ENCODE data around the gene SCAMP4. TPM values are rescaled to one million over a fixed set of nuclear protein-coding genes. Genes with fewer than 3 reads are reported as not detected.

The SCAMP4 gene
- total and polyA plus RNA-seq, 9 of the 15 experiments (the other 6 are each of a cell fraction or from before 2014, with no cell fraction given): 0.81 to 45.9 (median 12.8) TPM

GRCh38 chr19:1863638-1864479 lies 41.3 kb upstream of the SCAMP4 start (continued):
- TF ChIP-seq, protein P1, sequence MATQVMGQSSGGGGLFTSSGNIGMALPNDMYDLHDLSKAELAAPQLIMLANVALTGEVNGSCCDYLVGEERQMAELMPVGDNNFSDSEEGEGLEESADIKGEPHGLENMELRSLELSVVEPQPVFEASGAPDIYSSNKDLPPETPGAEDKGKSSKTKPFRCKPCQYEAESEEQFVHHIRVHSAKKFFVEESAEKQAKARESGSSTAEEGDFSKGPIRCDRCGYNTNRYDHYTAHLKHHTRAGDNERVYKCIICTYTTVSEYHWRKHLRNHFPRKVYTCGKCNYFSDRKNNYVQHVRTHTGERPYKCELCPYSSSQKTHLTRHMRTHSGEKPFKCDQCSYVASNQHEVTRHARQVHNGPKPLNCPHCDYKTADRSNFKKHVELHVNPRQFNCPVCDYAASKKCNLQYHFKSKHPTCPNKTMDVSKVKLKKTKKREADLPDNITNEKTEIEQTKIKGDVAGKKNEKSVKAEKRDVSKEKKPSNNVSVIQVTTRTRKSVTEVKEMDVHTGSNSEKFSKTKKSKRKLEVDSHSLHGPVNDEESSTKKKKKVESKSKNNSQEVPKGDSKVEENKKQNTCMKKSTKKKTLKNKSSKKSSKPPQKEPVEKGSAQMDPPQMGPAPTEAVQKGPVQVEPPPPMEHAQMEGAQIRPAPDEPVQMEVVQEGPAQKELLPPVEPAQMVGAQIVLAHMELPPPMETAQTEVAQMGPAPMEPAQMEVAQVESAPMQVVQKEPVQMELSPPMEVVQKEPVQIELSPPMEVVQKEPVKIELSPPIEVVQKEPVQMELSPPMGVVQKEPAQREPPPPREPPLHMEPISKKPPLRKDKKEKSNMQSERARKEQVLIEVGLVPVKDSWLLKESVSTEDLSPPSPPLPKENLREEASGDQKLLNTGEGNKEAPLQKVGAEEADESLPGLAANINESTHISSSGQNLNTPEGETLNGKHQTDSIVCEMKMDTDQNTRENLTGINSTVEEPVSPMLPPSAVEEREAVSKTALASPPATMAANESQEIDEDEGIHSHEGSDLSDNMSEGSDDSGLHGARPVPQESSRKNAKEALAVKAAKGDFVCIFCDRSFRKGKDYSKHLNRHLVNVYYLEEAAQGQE (IDR thresholded peaks at IDR 0.05; ENCODE audit: borderline replicate concordance): peak; percentile 35
- TF ChIP-seq, protein P1 (CRISPR knock-in tag; IDR thresholded peaks at IDR 0.05; ENCODE audit: low read depth): no peak
- TF ChIP-seq USF1 (CRISPR knock-in tag; IDR thresholded peaks at IDR 0.05) (peak; percentile 90), ZNF165 (CRISPR knock-in tag; IDR thresholded peaks at IDR 0.05; ENCODE audit: borderline replicate concordance) (no peak), USF2 (CRISPR knock-in tag; IDR thresholded peaks at IDR 0.05) (peak; percentile 89), CXXC5 (CRISPR knock-in tag; IDR thresholded peaks at IDR 0.05) (peak; percentile 56), PBX2 (CRISPR knock-in tag; IDR thresholded peaks at IDR 0.05; ENCODE audit: low read depth) (no peak), PBX2 (tag; conservative IDR thresholded peaks at IDR 0.05; ENCODE audit: low read depth) (no peak), HDAC2 (IDR thresholded peaks at IDR 0.05) (peak; percentile 96), L3MBTL2 (IDR thresholded peaks at IDR 0.05) (peak; percentile 78)
- TF ChIP-seq, protein P2, sequence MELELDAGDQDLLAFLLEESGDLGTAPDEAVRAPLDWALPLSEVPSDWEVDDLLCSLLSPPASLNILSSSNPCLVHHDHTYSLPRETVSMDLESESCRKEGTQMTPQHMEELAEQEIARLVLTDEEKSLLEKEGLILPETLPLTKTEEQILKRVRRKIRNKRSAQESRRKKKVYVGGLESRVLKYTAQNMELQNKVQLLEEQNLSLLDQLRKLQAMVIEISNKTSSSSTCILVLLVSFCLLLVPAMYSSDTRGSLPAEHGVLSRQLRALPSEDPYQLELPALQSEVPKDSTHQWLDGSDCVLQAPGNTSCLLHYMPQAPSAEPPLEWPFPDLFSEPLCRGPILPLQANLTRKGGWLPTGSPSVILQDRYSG (tag; conservative IDR thresholded peaks at IDR 0.05; ENCODE audit: low read depth): no peak

Measured in K562 (cell line).